Fibroblast of skin of right biceps (primary cell): ENCODE data around the gene JMJD1C.
"Not testable (repeated sequence)": the region's sequence is repeated elsewhere in the genome, so short reads cannot be mapped to it uniquely, and the experiment has no call there.

Experiments used
- DNase-seq: peaks from one replicate; pipeline ENCODE4 v3.0.0-alpha.2; 2013

Gene JMJD1C

DNA sequence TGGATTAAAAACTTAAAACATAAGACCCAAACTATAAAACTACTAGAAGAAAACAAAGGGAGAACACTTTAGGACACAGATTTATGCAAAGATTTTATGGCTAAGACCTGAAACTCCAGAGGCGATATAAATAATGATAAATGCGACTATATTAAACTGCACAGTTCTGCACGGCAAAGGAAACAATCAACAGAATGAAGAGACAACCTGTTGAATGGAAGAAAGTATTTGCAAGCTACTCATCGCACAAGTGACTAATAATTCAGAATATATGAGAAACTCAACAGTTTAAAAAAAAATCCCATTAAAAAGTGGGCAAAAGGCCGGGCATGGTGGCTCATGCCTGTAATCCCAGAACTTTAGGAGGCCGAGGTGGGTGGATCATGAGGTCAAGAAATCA is 73.6 kb downstream of the JMJD1C start:
- no peak for DNase-seq

DNA sequence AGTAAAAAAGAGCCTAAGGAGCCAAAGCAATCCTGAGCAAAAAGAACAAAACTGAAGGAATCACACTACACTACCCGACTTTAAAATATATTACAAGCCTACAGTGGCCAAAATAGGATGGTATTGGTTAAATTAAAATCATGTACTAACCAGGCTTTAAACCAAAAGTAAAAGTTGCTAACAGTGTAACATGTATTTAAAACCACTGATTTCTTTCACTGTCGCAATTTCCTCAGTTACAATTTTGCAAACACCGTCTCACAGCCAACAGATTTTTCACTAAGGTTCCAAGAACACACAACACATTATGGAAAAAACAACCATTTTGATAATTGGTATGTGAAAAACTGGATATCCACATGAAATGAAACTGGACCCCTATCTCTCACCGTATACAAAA is 74.0 kb downstream of the JMJD1C start:
- DNase-seq = no peak

DNA sequence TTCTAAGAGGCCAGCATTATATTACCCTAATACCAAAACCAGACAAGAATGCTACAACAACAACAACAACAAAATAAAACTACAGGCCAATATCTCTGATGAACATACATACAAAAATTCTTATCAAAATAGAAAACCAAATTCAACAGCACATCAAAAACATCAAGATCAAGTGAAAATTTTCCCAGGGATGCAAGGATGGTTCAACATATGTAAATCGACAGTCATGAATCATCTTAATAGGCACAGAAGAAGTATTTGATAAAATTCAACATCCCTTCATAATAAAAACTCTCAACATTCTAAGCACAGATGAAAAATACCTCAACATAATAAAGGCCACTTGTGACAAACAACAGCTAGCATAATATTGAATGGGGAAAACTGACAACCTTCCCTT is 75.3 kb downstream of the JMJD1C start:
- DNase-seq = no peak

DNA sequence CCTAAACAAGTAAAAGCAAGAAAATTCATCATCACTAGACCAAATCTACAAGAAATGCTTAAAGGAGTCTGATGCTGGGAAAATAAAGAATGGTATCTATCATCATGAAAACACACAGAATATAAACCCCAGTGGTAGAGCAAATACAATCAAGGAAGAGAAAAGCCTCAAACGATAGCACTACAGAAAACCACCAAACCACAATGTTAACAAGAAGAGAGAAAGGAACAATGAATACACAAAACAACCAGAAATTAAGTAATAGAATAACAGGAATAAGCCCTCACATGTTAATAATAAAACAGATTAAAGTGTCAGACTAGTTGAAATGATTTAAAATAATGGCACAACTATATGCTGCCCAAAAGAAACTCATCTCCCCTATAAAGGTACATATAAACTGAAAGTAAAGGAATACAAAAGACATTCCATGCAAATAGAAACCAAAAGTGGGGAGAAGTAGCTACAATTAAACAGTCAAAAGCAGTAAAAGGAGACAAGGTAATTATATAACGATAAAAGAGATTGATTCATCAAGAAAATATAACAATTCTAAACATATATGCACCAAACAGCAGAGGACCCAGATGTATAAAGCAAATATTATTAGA is 77.3 kb downstream of the JMJD1C start:
- no peak for DNase-seq

DNA sequence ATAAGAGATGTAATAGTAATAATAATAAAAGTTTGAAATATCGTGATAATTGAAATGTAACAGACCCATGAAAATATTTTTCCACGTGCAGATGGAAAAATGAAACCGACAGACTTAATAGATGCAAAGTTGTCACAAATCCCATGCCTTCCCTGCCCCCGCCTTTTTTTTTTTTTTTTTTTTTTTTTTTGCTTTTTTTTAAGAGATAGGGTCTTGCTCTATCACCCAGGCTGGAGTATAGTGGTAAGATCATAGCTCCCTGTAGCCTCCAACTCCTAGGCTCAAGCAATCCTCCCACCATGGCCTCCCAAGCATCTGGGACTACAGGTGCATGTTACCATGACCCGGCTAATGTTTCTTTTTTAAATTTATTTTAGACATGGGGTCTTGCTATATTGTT is 80.5 kb downstream of the JMJD1C start:
- no peak for DNase-seq

DNA sequence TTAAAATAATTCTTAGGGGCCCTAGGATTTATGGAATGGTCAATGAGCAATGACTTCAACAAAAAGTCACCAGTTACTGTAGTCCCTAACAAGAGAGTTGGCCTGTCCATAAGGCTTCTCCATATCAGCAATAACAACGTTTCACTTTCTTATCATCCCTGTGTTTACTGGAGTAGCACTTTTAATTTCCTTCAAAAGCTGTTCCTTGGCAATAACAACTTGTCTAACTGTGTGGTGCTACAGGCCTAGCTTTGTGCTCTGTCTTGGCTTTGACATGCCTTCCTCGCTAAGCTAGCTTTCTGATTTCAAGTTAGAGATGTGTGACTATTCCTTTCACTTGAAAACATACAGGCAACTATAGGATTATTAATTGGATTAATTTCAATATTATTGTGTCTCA is 81.1 kb downstream of the JMJD1C start:
- DNase-seq = no peak

DNA sequence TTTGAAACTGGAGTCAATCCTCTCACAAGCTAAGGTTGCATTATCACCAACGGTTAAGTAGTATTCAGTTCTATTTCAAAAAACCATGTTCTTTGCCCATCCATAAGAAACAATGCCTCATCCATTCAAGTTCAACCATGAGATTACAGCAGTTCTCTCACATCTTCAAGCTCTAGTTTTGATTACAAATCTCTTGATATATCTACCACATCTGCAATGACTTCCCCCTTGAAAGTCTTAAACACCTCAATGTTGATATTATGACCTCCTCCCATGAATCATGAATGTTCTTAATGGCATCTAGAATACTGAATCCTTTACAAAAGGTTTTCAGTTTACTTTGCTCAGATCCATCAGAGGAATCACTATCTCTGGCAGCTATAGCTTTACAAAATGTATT is 81.8 kb downstream of the JMJD1C start:
- DNase-seq = no peak

DNA sequence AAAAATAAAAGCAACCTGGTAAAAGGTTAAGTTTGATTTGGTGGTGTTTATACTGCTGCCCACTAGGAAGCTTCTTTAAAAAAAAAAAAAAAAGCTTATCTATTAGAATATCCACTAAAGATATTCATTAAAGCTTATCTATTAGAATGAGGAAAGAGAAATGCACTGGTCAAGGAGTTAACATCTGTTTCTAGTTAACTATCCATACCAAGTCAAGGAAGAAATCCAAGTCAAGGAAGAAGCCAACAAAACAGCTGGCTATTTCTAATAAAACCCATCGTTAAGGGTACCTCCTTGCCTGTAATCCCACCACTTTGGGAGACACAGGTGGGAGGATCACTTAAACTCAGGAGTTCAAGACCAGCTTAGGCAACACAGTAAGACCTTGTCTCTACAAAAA is 82.6 kb downstream of the JMJD1C start:
- DNase-seq = no peak

DNA sequence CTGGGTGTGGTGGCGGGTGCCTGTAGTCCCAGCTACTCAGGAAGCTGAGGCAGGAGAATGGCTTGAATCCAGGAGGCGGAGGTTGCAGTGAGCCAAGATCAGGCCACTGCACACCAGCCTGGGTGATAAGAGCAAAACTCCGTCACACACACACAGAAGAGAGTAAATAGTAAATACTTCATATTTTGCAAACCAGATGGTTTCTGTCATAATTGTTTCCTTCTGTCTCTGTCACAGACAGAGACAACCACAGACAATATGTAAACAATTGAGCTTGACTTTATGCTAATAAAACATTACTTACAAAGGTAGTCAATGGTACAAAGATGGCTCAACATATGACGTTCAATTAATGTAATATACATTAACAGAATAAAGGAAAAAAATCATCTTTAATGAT is 83.7 kb downstream of the JMJD1C start:
- no peak for DNase-seq

DNA sequence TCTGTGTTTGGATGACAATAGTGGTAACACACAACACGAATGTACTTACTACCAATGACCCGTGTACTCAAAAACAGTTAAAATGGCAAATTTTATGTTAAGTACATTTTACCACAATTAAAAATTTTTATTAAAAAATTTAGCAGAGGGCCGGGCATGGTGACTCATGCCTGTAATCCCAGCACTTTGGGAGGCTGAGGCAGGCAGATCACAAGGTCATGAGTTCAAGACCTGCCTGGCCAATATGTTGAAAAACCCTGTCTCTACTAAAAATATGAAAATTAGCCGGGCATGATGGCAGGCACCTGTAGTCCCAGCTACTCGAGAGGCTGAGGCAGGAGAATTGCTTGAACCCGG is 88.5 kb downstream of the JMJD1C start:
- DNase-seq = not testable (repeated sequence)

DNA sequence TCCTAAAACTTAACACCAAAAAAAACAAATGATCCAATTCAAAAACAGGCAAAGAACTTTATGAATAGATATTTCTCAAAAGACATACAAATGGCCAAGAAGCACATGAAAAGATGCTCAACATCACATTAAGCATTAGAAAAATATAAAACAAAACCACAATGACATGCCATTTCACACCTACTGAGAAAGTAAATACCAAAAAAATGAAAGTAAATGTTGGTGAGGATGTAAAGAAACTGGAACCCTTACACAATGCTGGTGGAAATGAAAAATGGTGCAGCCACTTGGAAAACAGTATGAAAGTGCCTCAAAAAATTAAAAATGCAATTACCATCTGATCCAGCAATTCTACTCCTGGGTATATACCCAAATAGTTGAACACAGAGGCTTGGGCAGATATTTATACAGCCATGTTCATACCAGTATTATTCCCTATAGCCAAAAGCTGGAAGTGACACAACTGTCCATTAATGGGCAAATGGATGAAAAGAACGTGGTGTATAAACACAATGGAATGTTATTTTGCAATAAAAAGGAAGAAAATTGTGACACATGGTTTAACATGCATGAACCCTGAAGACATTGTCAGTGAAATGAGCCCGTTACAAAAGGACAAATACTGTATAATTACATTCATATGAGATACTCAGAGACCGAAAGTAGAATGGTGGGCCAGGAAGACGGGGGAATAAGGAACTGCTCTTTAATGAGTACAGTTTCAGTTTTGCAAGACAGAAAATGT is 89.0 kb downstream of the JMJD1C start:
- DNase-seq = peak; percentile 91

DNA sequence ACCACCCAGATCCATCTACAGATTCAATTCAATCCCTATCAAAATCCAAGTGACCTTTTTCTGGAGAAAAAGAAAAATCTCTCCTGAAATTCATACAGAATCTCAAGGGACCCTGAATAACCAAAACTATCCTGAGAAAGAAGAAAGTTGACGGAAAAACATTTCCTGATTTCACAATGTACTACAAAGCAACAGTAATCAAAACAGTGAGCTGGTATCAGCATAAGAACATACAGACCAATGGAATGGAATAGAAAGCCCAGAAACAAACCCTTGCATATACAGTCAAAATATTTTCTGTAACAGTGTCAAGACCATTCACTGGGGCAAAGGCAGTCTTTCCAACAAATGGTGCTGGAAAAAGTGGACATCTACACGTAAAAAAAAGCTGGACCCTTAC is 89.9 kb downstream of the JMJD1C start:
- peak; percentile 59 for DNase-seq

DNA sequence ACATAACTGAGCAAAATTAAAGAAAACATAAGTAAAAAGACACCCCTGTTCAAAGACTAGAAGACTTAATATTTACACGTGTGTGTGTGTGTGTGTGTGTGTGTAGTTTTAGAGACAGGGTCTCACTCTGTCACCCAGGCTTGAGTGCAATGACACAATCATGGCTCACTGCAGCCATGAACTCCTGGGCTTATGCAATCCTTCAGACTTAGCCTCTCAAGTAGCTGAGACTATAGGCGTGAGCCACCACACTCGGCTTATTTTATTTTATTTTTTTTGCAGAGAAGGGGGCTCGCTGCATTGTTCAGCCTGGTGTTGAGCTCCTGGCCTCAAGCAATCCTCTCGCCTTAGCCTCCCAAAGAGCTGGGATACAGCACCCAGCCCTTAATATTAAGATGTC is 90.3 kb downstream of the JMJD1C start:
- DNase-seq = no peak

DNA sequence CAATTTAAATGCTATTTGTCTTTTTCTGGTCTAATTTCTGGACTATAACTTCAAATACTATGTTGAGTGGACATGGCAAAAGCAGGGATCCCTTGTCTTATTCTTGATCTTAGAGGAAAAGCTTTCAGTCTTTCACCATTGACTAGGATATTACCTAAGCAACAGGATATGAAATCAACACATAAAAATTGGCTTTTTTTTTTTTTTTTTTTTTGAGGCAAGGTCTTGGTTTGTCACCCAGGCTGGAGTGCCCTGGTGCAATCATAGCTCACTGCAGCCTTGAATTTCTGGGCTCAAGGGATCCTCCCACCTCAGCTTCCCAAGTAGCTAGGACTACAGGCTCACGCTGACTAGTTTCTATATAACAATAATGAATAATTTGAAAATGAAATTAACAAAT is 90.8 kb downstream of the JMJD1C start:
- DNase-seq = peak; percentile 35

DNA sequence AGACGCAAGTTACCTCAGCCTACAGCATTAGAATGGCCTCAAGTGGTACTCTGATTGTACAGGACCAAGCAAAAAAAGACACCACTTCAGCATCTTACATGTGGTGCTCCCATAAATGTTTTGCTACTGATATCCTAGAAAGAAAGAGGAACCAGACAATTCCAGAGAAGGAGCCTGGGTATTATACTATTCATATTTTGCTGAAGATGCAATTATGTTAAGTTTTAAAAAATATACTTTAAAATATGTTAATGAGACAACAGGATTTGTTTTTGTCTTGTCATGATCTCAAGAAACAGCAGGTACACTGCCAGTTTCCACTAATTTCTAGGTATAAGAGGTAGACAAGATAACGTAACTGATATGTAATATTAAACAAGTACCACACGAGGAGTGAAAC is 92.6 kb downstream of the JMJD1C start:
- no peak for DNase-seq

DNA sequence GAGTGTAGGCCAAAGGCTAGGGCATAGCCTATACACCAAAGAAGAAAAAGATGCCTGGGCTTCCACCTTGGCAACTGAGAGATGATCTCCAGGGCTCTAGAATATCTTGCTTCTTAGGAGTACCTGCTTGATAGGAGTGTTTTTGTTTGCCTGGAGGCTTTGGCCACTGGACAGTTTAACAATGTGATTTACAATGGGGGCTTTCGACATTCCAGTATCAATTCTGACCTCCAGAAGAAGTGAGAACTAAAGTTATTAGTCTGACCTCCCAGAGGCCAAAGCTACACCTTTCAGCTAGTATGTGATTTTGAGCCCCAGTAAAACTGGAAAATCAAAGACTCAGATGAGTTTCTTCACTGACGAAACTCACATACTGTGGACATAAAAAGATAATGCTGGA is 96.1 kb downstream of the JMJD1C start:
- no peak for DNase-seq

DNA sequence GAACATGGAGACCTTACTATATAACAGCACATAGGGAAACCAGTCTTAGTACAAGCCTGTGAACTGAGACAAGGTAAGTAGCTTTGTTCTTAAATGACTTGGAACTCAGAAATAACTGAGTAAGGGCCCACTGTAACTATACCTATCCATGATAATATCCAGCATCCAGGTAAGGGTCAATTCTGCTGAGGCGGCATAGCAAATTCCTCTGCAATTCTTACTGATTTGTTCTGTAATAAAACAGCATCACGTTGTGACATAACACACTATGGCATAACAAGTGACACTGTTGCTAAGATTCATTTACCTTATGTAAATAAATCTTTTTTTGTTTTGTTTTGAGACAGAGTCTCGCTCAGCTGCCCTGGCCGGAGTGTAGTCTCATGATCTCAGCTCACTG is 97.4 kb downstream of the JMJD1C start:
- no peak for DNase-seq

DNA sequence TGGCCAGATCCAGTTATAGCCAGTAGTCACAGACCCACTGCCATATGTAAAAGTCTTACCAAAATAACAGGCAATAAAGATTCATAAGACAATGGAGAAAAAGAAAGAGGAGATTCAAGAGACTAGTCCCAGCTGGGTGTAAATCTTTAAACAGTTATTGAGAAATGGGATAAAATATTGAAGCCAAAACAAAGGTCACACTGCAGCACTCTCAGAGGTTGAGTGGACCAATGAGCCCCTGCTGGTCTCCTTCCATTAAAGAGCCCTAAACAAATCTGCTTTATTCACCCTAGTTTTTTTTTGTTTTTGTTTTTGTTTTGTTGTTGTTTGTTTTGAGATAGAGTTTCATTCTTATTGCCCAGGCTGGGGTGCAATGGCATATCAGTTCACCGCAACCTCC is 98.8 kb downstream of the JMJD1C start:
- DNase-seq = no peak

DNA sequence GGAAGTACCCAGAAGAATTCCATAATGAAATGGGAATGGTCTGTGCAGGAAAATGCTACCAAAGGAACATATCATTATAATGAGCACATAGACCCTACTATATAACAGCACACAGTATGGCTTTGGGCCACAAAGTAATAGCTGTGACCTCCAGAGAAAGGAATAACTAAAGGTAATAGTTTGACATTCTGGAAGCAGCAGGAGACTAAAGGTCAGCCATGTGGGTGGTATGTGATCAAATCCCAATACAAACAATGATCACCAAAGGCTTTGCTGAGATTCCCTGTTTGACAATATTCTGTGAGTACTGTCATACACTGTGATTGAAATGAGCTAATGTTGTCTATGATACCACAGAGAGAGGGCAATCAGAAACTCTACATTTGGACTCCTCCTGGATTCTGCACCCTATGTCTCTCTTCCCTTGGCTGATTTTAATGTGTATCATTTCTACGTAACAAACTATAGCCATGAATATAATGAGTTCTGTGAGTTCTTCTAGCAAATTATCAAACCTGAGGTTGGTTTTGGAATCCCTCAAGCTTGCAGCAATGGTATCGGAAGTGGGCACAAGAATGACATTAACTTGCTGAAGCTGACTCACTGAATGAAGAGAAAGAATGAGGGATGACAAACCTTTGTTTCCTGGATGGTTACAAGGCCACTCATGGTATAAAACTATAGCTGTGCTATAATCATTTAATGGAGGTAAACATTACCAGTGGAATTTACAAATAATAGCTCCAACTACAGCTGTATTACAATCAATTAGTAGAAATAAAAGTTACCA is 99.6 kb downstream of the JMJD1C start:
- peak; percentile 26 for DNase-seq

DNA sequence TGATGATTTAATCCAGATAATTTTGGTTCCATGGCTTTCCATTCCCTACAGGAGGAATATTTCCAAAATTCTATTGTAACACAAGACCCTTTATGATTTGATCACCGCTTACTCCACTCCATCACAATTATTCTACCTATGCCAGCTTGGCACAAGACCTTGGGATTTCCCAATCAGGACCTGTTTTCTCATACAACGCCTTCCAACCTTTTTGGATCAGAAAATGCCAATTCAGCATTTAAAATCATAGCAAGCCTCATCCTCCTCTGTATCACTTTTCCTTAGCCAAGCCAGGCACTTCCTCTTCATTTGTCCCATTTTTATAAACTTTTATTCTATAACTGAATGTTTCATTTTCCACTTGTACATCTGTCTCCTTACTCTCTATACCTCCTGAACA is 100.9 kb downstream of the JMJD1C start:
- DNase-seq = no peak

DNA sequence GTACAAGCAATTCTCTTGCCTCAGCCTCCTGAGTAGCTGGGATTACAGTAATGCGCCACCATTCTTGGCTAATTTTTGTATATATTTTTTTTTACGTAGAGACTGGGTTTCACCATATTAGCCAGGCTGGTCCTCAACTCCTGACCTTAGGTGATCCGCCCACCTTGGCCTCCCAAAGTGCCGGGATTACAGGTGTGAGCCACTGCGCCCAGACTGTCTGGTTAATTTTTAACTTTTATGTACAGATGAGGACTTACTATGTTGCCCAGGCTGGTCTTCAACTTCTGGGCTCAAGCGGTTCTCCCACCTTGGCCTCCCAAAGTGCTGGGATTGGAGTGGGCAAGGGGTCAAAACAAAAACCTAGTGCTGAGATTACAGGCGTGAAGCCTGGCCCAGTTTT is 101.8 kb downstream of the JMJD1C start:
- no peak for DNase-seq

DNA sequence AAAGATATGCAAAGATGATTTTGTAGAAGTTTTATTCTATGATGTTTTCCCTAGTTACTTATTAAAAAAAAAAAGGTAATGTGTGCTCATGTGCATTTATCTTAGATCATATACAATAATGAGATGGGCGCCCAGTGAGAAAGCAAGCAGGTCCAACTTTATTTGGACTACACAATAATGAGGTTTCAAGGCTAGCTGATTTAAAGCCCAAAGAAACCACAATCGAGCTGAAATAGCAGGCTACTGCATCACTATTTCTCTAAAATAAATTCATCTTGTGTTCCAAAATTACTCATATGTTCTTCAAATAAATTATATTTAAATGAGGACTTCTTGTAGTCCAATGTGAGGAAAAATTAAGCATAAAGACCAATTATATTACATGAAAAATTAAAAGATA is 110.1 kb downstream of the JMJD1C start:
- no peak for DNase-seq

DNA sequence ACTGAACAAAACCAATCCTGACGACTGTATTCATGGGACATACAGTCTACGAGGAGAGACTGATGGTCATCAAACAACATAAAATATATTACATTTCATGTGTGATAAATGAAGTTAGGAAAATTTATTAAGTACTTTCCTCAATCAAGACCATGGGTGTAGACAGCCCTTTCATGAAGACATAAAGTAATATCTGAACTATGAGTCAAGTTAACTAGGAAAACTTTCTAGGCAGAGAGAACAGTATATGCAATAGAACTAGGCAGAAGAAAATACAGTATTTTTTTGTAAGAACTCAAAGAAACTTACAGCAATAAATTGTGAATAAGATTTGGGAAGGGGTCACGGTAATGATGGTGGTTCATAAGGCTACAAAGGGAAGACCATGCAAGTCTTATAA is 112.8 kb downstream of the JMJD1C start:
- no peak for DNase-seq

DNA sequence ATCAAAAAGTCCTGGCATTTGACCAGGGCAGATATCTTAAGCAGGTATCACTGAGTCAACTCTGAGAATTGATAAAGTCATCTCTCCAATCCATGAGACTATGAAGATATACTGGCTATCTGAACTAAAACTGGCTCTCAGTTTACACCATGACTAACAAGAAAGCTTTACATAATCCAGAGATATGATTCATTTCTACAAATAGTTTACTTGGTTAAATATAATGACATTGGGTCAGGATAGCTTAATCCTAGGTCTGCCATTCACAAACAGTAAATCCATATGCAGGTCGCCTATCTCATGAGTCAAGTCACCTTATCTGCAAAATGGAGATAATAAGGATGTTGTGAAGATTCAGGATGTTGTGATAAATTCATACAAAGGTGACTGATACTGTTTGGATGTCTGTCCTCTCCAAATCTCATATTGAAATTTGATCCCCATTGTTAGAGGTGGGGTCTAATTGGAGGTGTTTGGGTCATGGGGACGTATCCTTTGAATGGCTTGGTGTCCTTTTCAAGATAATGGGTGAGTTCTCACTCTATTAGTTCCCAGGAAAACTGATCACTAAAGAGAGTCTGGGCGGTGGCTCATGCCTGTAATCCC is 117.4 kb downstream of the JMJD1C start:
- peak; percentile 10 for DNase-seq
